Erythroblast (primary cell): ENCODE results near the gene CRYGN.

Experiments
- GATA1 ChIP-seq: IDR thresholded peaks from 2 replicates; pipeline ENCODE4 v1.6.1; 2011; ENCODE audit warnings: low read depth, mild to moderate bottlenecking, control low read depth, low read length, moderate library complexity
- POLR2A ChIP-seq: IDR thresholded peaks from 2 replicates; pipeline ENCODE4 v1.6.1; 2011; ENCODE audit warnings: mild to moderate bottlenecking, low read length

DNA sequence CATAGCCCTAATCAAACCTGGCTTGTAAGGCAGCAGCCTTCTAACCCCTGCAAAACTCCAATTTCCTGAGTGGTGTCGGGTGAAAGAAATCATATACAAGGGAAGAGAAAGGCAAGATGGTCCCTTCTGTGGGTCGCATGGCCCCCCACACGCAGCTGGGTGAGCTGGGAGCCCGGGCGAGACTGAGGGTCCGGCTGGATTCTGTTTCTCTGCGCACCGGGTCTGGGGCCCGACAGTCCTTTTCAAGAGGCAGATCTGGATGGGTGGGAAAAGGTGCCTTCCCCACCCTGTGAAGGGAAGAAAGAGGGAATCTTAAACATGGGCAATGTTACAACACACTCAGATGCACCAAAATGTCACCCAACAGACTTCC is 48.6 kb downstream of the CRYGN start:
- TF ChIP-seq POLR2A (no peak), GATA1 (no peak)
